Ovary (tissue), 9 donors: Measurements from ENCODE around the gene ZFPM1. TPM values are rescaled to one million over a fixed set of nuclear protein-coding genes. Genes with fewer than 3 reads are reported as not detected.
A peak's percentile ranks its signal among the peaks of the same experiment; 100 is the strongest.

Source experiments
- DNase-seq, 5 donors: peaks; one replicate each; pipeline ENCODE4 v3.0.0-alpha.2; 2019 to 2020
- H3K27ac ChIP-seq, 2 donors: fragments of 200-600 bp; one replicate each; pipeline versions ENCODE4 v1.5.1 to v1.8.0; 2019 to 2022
- H3K27me3 ChIP-seq: fragments of 200-600 bp; one replicate; pipeline ENCODE4 v1.8.0; 2022
- H3K36me3 ChIP-seq: fragments of 200-600 bp; sonication (generic); one replicate; pipeline ENCODE4 v1.5.1; 2019
- H3K4me1 ChIP-seq: one replicate; pipeline ENCODE4 v1.8.1; 2013; ENCODE audit warnings: mild to moderate bottlenecking, moderate library complexity; ENCODE audit not compliant: insufficient read depth
- H3K4me3 ChIP-seq: fragments of 200-600 bp; sonication (generic); one replicate; pipeline ENCODE4 v1.5.1; 2017
- H3K9me3 ChIP-seq, 2 donors: fragments of 200-600 bp in 1 of 2; sonication (generic) in 1 of 2; one replicate each; pipeline versions ENCODE4 v1.5.1 to v1.8.1; 2013 to 2019; ENCODE audit warnings: mild to moderate bottlenecking in 1 of 2, moderate library complexity in 1 of 2
- EP300 ChIP-seq: sonication (generic); formaldehyde crosslinking; IDR thresholded peaks from one replicate; pipeline ENCODE4 v1.6.1; 2017; ENCODE audit warnings: antibody characterized with exemption
- POLR2A ChIP-seq: fragments of 450-650 bp; IDR thresholded peaks from one replicate; pipeline ENCODE4 v1.6.1; 2017; ENCODE audit warnings: antibody characterized with exemption, mild to moderate bottlenecking, moderate library complexity
- WGBS, 3 donors: extraction: QIAGEN DNeasy Blood & Tissue Kit in 1 of 3; methylation state at CpG; one replicate each; pipeline versions ENCODE4 v1.1.5 to v1.1.7; 2013 to 2017; 5-methylcytosine and 5-hydroxymethylcytosine counted together
- intact Hi-C, 4 donors: fragments of 100-400 bp; cut with DNase I; formaldehyde crosslinking; loops; one replicate each; pipeline versions ENCODE4 v1.11.0 to v1.15.1; 2022 to 2023
- polyA plus RNA-seq, 2 donors: library from polyadenylated mRNA; stranded (reverse); fragments of 200-250 nt in 1 of 2; fragments of 350-450 nt in 1 of 2; fragmentation: Illumina TruSeq in 1 of 2; extraction: RNeasy Lipid Tissue Mini Kit (QIAGEN cat#74804) in 1 of 2; gene quantifications; one replicate each; pipeline ENCODE4 v1.2.3, GENCODE V29; 2013 to 2014
- total RNA-seq, 7 donors: library from RNA; depleted of rRNA in 2 of 7; stranded (reverse); fragments of >200 nt in 2 of 7; fragmentation: NEBNext Ultra II Directional in 3 of 7; extraction: Animal tissue kit (Norgen Biotek cat#: 25700) in 3 of 7; gene quantifications; one replicate each; pipeline versions ENCODE4 v1.1.0 to v1.2.4, GENCODE V29; 2016 to 2023
- TF ChIP-seq, protein P1 (sequence below), 3 donors: fragments of 450-650 bp in 2 of 3; fragments of 200-600 bp in 1 of 3; IDR thresholded peaks; one replicate each; pipeline versions ENCODE4 v1.5.1 to v1.8.0; 2016 to 2022; ENCODE audit warnings: antibody characterized with exemption in 3 of 3, mild to moderate bottlenecking in 1 of 3
- donor health status: DM: no; HTN: no; CAD: no; lungs with moderate emphysema.
- donor health status: DM: no; HTN: no; CAD: no.
- donor health status: Bipolar disorder and iron deficiency.
- donor health status: DM: yes; HTN: yes; CAD: no.
- donor health status: DM: no; HTN: no; CAD: no.
- donor health status: DM: yes; HTN: yes; CAD: no.

Gene ZFPM1
- total and polyA plus RNA-seq, 9 donors: 0.10 to 11.4 (median 3.5) TPM

DNA sequence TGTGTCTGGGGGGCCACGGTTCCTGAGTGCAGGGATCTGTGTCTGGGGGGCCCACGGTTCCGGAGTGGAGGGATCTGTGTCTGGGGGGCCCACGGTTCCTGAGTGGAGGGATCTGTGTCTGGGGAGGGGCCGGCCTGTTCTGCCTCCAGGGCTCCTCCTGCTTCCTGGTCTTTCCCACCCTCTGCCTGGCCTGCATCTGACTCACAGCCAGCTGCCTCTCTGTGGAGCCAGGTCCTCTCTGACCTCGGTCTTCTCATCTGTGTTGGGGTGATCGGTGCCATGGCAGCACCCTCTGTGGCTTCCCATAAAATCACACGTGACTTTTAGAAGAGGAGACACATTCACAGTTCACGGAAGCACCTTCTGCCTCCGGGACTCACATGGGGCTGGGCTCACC, 50.3 kb downstream of the ZFPM1 start:
- no peaks in the 10 kb centered on the region for H3K36me3 ChIP-seq
- TF ChIP-seq POLR2A (no peak), EP300 (no peak)
- TF ChIP-seq, protein P1, sequence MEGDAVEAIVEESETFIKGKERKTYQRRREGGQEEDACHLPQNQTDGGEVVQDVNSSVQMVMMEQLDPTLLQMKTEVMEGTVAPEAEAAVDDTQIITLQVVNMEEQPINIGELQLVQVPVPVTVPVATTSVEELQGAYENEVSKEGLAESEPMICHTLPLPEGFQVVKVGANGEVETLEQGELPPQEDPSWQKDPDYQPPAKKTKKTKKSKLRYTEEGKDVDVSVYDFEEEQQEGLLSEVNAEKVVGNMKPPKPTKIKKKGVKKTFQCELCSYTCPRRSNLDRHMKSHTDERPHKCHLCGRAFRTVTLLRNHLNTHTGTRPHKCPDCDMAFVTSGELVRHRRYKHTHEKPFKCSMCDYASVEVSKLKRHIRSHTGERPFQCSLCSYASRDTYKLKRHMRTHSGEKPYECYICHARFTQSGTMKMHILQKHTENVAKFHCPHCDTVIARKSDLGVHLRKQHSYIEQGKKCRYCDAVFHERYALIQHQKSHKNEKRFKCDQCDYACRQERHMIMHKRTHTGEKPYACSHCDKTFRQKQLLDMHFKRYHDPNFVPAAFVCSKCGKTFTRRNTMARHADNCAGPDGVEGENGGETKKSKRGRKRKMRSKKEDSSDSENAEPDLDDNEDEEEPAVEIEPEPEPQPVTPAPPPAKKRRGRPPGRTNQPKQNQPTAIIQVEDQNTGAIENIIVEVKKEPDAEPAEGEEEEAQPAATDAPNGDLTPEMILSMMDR (IDR thresholded peaks at IDR 0.05): no peak
- no peak for DNase-seq
- H3K27me3 ChIP-seq: no peaks in the 10 kb centered on the region
- H3K27ac ChIP-seq: no peak overlapping the region
- WGBS, 3 donors: 90 to 93% (median 90%) methylated on average over 10 of the region's 10 CpGs
- intact Hi-C loops: no loop called here
- no peaks in the 10 kb centered on the region for H3K9me3 ChIP-seq
- H3K4me3 ChIP-seq: no peak overlapping the region
- H3K4me1 ChIP-seq: no peaks in the 10 kb centered on the region

DNA sequence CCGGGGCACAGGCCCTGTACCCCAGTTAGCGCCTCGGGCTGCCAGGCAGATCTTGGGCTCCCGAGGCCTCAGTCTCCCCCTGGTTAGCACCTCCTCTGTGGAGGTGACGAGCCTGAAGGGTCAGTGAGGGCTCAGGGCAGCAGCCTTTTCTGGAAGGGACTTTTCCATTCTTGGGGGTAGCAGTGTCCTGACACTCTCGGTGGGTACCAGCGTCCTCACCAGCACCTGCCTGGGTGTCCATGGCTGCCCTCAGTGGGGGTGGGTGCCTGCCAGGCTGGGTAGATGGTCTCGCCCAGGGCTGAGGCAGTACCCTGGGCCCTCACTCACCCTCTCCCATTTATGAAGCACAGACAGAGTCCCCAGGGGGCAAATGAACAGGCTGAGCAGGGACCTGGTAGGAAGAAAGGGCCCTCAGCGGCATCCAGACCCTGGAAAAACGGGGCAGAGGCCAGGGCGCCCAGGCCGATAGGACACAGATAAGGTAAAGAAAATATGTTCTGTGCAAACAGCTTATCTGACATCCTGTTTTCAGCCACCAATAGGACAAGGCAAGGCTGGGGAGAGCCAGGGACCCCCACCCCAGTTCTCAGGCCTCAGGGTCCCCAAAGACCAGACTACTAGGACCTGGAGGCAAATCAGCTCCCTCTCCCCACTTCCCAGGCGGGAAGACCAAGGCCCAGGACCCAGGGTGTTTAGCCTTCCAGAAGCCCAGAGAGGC, 50.9 kb downstream of the ZFPM1 start:
- H3K9me3 ChIP-seq: no peaks in the 10 kb centered on the region
- intact Hi-C loops: no loop called here
- H3K27me3 ChIP-seq: no peaks in the 10 kb centered on the region
- DNase-seq: no peak
- TF ChIP-seq EP300 (no peak), POLR2A (no peak)
- TF ChIP-seq, protein P1 (IDR thresholded peaks at IDR 0.05): no peak
- WGBS, 3 donors: 88 to 97% (median 95%) methylated on average over 11 to 13 of the region's 13 CpGs
- H3K4me3 ChIP-seq: no peak overlapping the region
- H3K27ac ChIP-seq: no peak overlapping the region
- no peaks in the 10 kb centered on the region for H3K36me3 ChIP-seq
- H3K4me1 ChIP-seq: no peaks in the 10 kb centered on the region

DNA sequence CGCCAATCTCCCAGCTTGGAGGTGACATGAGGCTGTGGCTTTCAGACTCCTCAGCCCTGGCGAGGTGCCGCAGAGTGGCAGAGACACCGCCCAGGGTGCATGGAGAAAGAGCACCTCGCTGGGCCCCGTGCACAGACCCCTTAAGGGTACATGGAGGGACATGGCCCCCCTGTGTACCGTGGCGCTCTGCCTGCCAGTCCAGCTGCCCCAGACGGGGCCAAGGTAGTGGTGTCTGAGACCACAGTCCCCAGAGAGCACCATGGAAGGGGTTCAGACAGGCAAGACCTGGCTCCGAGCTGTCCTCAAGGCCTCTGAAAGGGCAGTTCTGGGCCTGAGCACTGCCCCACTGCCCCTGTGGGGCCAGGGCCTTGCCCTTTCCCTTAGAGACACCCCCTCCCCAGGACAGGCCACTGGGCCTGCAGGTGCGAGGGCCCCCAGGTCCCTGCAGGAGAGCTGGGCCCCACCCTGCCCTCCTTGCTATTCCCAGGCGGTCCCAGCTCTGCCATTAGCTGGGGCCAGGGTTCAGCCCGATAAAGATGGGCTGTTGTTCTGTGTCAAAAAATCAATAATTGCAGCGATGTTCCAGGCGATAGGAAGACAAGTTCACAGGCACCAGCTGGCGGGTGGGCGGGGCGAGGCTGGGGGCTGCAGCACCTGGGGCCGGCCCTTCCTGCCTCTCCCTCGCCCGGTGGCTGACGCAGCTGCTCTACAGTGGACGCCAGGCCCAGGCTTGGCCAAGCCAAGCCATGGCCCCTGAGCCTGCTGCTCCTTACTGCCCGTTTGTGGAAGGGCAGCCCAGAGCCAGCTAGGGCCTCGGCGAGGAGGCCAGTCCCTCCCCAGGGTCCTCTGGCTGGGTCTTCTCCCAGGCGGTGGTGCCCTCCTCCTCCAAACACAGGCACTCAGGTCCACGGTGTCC, 51.7 kb downstream of the ZFPM1 start:
- TF ChIP-seq POLR2A (no peak), EP300 (no peak)
- TF ChIP-seq, protein P1 (IDR thresholded peaks at IDR 0.05): no peak
- no peak overlapping the region for H3K4me3 ChIP-seq
- no peaks in the 10 kb centered on the region for H3K9me3 ChIP-seq
- no peaks in the 10 kb centered on the region for H3K36me3 ChIP-seq
- no peaks in the 10 kb centered on the region for H3K27me3 ChIP-seq
- H3K4me1 ChIP-seq: no peaks in the 10 kb centered on the region
- no peak overlapping the region for H3K27ac ChIP-seq
- WGBS, 3 donors: 76 to 84% (median 80%) methylated on average over 26 to 28 of the region's 28 CpGs
- no peak for DNase-seq
- intact Hi-C loops: no loop called here

DNA sequence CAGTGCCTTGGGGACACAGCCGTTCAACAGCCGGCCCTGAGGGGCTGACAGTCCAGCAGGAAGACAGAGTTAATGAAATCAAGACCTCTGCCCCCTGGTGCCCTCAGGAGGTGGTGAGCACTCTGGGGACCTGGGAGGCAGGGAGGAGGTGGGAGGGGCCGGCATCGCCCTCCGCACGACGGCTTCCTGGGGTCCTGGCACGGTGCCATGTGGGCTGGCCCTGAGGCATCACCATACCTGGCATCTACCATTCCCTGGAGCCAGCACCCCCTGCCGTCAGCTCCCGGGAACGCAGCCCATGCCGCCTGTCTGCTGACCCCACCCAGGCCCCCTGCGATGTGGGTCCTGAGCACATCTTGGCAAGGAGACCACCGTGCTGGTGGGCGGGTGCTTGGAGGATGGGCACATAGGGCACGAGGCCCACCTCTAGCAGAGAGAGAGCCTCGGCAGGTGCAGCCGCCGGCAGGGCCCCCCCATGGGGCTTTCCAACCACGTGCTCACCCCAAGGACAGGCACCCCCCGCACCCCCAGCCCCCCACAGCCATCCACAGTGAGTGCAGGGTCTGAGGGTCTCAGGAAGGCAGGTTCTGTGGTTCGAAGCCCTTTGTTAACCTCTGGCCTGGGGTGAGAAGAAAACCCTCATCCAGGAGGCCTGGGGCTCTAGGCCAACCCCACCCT, 52.5 kb downstream of the ZFPM1 start:
- Histone ChIP-seq H3K9me3 (no peaks in the 10 kb centered on the region), H3K4me1 (no peaks in the 10 kb centered on the region), H3K36me3 (no peaks in the 10 kb centered on the region), H3K4me3 (no peak overlapping the region), H3K27ac (no peak overlapping the region), H3K27me3 (no peaks in the 10 kb centered on the region)
- intact Hi-C loops: no loop called here
- WGBS, 3 donors: 37 to 50% (median 39%) methylated on average over 13 to 22 of the region's 22 CpGs
- peak in 4 of 5 donors; percentile 61 to 65 (median 62) for DNase-seq
- TF ChIP-seq EP300: no peak
- TF ChIP-seq, protein P1 (IDR thresholded peaks at IDR 0.05): no peak
- TF ChIP-seq POLR2A: no peak
